A549 (cell line): ENCODE measurements around the gene ZYG11B. TPM values are rescaled to one million over a fixed set of nuclear protein-coding genes. Genes with fewer than 3 reads are reported as not detected.
"Not testable (repeated sequence)": the region's sequence is repeated elsewhere in the genome, so short reads cannot be mapped to it uniquely, and the experiment has no call there.

ENCODE experiments used
- ATAC-seq, 2 experiments: fragments of 200-7000 bp in 1 of 2; fragments of >200 bp in 1 of 2; cut with Nextera tagmentation in 1 of 2; cut with Tn5 transposase in 1 of 2; 3 replicates each; pipeline versions ENCODE4 v1.8.0 to v1.9.1; 2018 to 2020; ENCODE audit warnings: mild to moderate bottlenecking in 1 of 2, moderate library complexity in 1 of 2
- CTCF ChIA-PET: fragments of 300-600 bp; sonication (Branson Sonifier 250); formaldehyde crosslinking; extraction: SDS; loops from one replicate; lab custom pipeline; 2021; ENCODE audit warnings: antibody characterized with exemption, inconsistent platforms; lab: Yijun Ruan, JAX
- POLR2A ChIA-PET: fragments of 350-600 bp; formaldehyde crosslinking; extraction: SDS; loops from one replicate; lab custom pipeline; 2021; ENCODE audit warnings: antibody characterized with exemption, inconsistent platforms; lab: Yijun Ruan, JAX
- DNase-seq, 2 experiments: peaks; one replicate each; pipeline versions ENCODE4 v3.0.0 to v3.0.0-alpha.2; 2011 to 2016; ENCODE audit warnings: low read depth in 1 of 2, low spot score in 1 of 2
- FAIRE-seq: peaks from 2 replicates; lab custom pipeline; 2011; peaks lifted over from hg19 to GRCh38; lab: Jason Lieb, UNC
- H3K27ac ChIP-seq, 2 experiments: fragments of >200 bp; sonication (Bioruptor Twin); formaldehyde crosslinking; 3 replicates each; pipeline ENCODE4 v1.5.1; 2016 to 2017
- H3K4me1 ChIP-seq: fragments of >200 bp; sonication (Bioruptor Twin); formaldehyde crosslinking; 3 replicates; pipeline ENCODE4 v1.6.1; 2016
- H3K4me2 ChIP-seq: fragments of >200 bp; sonication (Bioruptor Twin); formaldehyde crosslinking; 3 replicates; pipeline ENCODE4 v1.6.1; 2016
- H3K4me3 ChIP-seq: fragments of >200 bp; sonication (Bioruptor Twin); formaldehyde crosslinking; 3 replicates; pipeline ENCODE4 v1.5.1; 2016
- H3K9me3 ChIP-seq: fragments of >200 bp; sonication (Bioruptor Twin); formaldehyde crosslinking; 3 replicates; pipeline ENCODE4 v1.6.1; 2016
- CBX8 ChIP-seq: fragments of 200-600 bp; sonication (generic); IDR thresholded peaks from 2 replicates; pipeline ENCODE4 v1.6.1; 2016
- GATA3 ChIP-seq: IDR thresholded peaks from 2 replicates; pipeline ENCODE4 v1.6.1; 2012; ENCODE audit warnings: borderline replicate concordance
- HEYL ChIP-seq: fragments of 250-450 bp; sonication (Bioruptor Pico); IDR thresholded peaks from 2 replicates; pipeline ENCODE4 v1.8.0; 2021; ENCODE audit warnings: mild to moderate bottlenecking, moderate library complexity
- HOXA7 ChIP-seq: fragments of 250-450 bp; sonication (Bioruptor Pico); IDR thresholded peaks from 2 replicates; pipeline ENCODE4 v1.5.0; 2020; ENCODE audit warnings: mild to moderate bottlenecking, moderate library complexity
- HOXB5 ChIP-seq: fragments of 250-450 bp; sonication (Bioruptor Pico); IDR thresholded peaks from 2 replicates; pipeline ENCODE4 v1.5.0; 2020; ENCODE audit warnings: mild to moderate bottlenecking, moderate library complexity
- KDM5A ChIP-seq: fragments of 200-600 bp; sonication (generic); IDR thresholded peaks from 2 replicates; pipeline ENCODE4 v1.6.1; 2016; ENCODE audit warnings: antibody characterized with exemption, mild to moderate bottlenecking
- MAZ ChIP-seq: fragments of 150-350 bp; IDR thresholded peaks from 2 replicates; pipeline ENCODE4 v1.6.1; 2014; ENCODE audit warnings: antibody characterized with exemption, low read depth, low read length, borderline replicate concordance
- MYC ChIP-seq: IDR thresholded peaks from 2 replicates; pipeline ENCODE4 v1.6.1; 2012; ENCODE audit warnings: mild to moderate bottlenecking, inconsistent platforms, low read length, improper control_type of control experiment, borderline replicate concordance
- NR3C1 ChIP-seq: fragments of >200 bp; sonication (Bioruptor Twin); formaldehyde crosslinking; IDR thresholded peaks from 3 replicates; pipeline ENCODE4 v1.6.1; 2017
- POLR2A ChIP-seq: IDR thresholded peaks from 2 replicates; pipeline ENCODE4 v1.6.1; 2012; ENCODE audit warnings: mild to moderate bottlenecking, low read length
- RFX5 ChIP-seq: fragments of 450-650 bp; IDR thresholded peaks from 2 replicates; pipeline ENCODE4 v1.7.1; 2014; ENCODE audit warnings: antibody characterized with exemption, mild to moderate bottlenecking, moderate library complexity
- SREBF2 ChIP-seq: fragments of 450-650 bp; IDR thresholded peaks from 2 replicates; pipeline ENCODE4 v1.6.1; 2014; ENCODE audit warnings: mild to moderate bottlenecking, moderate library complexity
- ZSCAN20 ChIP-seq: fragments of 250-450 bp; sonication (Bioruptor Pico); IDR thresholded peaks from 2 replicates; pipeline ENCODE4 v1.8.0; 2022; ENCODE audit warnings: mild to moderate bottlenecking, moderate library complexity
- WGBS: methylation state at CpG from one replicate; pipeline ENCODE4 v1.1.6; 2017; ENCODE audit errors: missing lambda C conversion rate; 5-methylcytosine and 5-hydroxymethylcytosine counted together
- polyA plus RNA-seq, 4 experiments: library from polyadenylated mRNA; depleted of rRNA in 3 of 4; stranded (reverse); fragments of >200 nt; fragmentation: RNase III in 1 of 4; extraction: RNeasy Plus Mini Kit Qiagen cat#74134 plus additional on column Dnase treatment in 1 of 4; gene quantifications; 2 replicates in 3 of 4; 3 replicates in 1 of 4; pipeline ENCODE4 v1.2.3, GENCODE V29; 2011 to 2017
- TF ChIP-seq, protein P1 (sequence below): fragments of >200 bp; sonication (Bioruptor Twin); formaldehyde crosslinking; IDR thresholded peaks from 2 replicates; pipeline ENCODE4 v1.6.1; 2016
- TF ChIP-seq, protein P2 (sequence below): fragments of 250-450 bp; sonication (Bioruptor Pico); IDR thresholded peaks from 2 replicates; pipeline ENCODE4 v1.5.0; 2021; ENCODE audit warnings: mild to moderate bottlenecking, moderate library complexity, borderline replicate concordance
- TF ChIP-seq, protein P3 (sequence below): fragments of >200 bp; sonication (Bioruptor Twin); formaldehyde crosslinking; IDR thresholded peaks from 3 replicates; pipeline ENCODE4 v1.5.1; 2016

The ZYG11B gene
- polyA plus RNA-seq, 2 of the 4 experiments (the other 2 are of a cell fraction), result 5.8 to 14.1 TPM

DNA sequence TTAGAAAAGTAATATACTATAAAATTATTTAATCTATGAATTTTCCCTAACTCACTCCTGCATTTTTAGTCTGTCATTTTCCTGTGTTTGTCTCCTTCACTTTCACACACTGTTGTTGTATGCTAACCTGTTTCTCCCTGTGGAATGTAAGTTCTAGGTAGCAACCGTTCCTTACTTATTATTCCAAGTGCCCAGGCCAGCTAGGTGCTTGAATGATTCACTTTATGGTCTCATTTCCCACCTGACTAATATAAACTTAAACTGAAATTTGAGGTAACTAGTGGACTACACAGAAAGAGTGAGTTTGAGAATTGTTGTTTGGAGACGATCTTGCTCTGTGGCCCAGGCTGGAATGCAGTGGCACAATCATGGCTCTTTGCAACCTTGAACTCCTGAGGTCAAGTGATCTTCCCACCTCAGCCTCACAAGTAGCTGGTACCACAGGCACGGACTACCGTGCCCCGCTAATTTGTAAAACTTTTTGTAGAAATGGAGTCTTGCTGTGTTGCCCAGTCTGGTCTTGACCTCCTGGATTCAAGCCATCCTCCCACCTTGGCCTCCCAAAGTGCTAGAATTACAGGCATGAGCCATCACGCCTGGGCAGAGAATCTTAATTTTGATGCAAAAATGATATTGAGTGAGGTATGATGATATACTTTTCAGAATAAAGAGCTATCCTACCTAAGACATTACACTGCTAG lies 1.9 kb downstream of the ZYG11B start:
- WGBS, result 86% methylated on average over 6 of the region's 6 CpGs
- DNase-seq (no peak), FAIRE-seq (no peak), ATAC-seq (no peak)
- ChIA-PET POLR2A (no interaction called here), CTCF (interaction anchor here (0.7 to 1.1 kb wide), 3 partner anchors 13 to 193 kb away, joined by 3 read pairs; partner anchors contain the start of gene ECHDC2)
- Histone ChIP-seq H3K4me2 (peak overlapping the region; percentile 98), H3K27ac (no peak overlapping the region), H3K4me1 (peaks cover 17% of the 10 kb centered on the region; the same call in 2 of the 3 replicates), H3K9me3 (no peaks in the 10 kb centered on the region), H3K4me3 (no peak overlapping the region)
- TF ChIP-seq, protein P1, sequence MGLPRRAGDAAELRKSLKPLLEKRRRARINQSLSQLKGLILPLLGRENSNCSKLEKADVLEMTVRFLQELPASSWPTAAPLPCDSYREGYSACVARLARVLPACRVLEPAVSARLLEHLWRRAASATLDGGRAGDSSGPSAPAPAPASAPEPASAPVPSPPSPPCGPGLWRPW, result no peak
- TF ChIP-seq HOXB5 (CRISPR knock-in tag) (no peak), MYC (no peak), MAZ (no peak), GATA3 (no peak), NR3C1 (no peak), SREBF2 (no peak), HOXA7 (no peak), POLR2A (no peak)
- TF ChIP-seq, protein P2, sequence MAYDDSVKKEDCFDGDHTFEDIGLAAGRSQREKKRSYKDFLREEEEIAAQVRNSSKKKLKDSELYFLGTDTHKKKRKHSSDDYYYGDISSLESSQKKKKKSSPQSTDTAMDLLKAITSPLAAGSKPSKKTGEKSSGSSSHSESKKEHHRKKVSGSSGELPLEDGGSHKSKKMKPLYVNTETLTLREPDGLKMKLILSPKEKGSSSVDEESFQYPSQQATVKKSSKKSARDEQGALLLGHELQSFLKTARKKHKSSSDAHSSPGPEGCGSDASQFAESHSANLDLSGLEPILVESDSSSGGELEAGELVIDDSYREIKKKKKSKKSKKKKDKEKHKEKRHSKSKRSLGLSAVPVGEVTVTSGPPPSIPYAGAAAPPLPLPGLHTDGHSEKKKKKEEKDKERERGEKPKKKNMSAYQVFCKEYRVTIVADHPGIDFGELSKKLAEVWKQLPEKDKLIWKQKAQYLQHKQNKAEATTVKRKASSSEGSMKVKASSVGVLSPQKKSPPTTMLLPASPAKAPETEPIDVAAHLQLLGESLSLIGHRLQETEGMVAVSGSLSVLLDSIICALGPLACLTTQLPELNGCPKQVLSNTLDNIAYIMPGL (CRISPR knock-in tag), result no peak

DNA sequence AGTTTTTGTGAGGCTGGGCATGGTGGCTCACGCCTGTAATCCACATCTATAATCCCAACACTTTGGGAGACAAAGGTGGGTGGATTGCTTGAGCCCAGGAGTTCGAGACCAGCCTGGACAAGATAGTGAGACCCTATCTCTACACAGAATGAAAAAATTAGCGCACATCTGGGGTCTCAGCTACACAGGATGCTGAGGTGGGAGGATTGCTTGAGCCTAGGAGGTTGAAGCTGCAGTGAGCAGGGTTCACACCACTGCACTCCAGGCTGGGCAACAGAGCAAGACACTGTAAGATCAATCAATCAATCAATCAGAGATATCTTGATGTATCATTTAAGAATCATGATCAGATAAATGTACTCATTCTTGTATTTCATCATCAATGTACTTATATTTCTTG lies 7.1 kb downstream of the ZYG11B start:
- Histone ChIP-seq H3K9me3 (no peaks in the 10 kb centered on the region), H3K4me2 (no peak overlapping the region), H3K4me1 (peaks cover 7% of the 10 kb centered on the region; the same call in 1 of the 3 replicates), H3K27ac (no peak overlapping the region), H3K4me3 (no peak overlapping the region)
- CTCF ChIA-PET, result interaction anchor here (1.1 kb wide), 1 partner anchor 10 kb away, joined by 3 read pairs; no protein-coding TSS in a partner anchor
- POLR2A ChIA-PET, result no interaction called here
- TF ChIP-seq HEYL (CRISPR knock-in tag) (no peak), GATA3 (no peak), CBX8 (no peak), ZSCAN20 (CRISPR knock-in tag) (no peak), KDM5A (no peak), RFX5 (no peak)
- TF ChIP-seq, protein P3, sequence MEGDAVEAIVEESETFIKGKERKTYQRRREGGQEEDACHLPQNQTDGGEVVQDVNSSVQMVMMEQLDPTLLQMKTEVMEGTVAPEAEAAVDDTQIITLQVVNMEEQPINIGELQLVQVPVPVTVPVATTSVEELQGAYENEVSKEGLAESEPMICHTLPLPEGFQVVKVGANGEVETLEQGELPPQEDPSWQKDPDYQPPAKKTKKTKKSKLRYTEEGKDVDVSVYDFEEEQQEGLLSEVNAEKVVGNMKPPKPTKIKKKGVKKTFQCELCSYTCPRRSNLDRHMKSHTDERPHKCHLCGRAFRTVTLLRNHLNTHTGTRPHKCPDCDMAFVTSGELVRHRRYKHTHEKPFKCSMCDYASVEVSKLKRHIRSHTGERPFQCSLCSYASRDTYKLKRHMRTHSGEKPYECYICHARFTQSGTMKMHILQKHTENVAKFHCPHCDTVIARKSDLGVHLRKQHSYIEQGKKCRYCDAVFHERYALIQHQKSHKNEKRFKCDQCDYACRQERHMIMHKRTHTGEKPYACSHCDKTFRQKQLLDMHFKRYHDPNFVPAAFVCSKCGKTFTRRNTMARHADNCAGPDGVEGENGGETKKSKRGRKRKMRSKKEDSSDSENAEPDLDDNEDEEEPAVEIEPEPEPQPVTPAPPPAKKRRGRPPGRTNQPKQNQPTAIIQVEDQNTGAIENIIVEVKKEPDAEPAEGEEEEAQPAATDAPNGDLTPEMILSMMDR, result no peak
- DNase-seq (no peak), ATAC-seq (no peak), FAIRE-seq (no peak)
- WGBS, result 91% methylated on average over 3 of the region's 3 CpGs

DNA sequence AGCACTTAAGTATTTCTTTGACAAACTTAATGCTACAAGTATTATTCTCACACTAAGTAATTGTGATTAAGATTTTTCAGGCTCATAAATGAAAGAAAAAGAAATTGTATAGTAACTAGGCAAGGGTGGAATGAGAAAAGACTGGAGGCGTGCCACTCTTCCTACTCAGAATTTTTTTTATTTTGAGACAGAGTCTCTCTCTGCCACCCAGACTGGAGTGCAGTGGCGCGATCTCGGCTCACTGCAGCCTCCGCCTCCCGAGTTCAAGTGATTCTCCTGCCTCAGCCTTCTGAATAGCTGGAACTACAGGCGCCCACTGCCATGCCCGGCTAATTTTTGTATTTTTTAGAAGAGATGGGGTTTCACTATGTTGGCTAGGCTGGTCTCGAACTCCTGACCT lies 9.1 kb downstream of the ZYG11B start:
- DNase-seq, POLR2A ChIA-PET, FAIRE-seq, H3K27ac ChIP-seq, CTCF ChIA-PET, ATAC-seq, H3K4me1 ChIP-seq, H3K4me2 ChIP-seq, H3K9me3 ChIP-seq, H3K4me3 ChIP-seq: not testable (repeated sequence)
- whole genome bisulfite sequencing, result 97% methylated on average over 9 of the region's 9 CpGs
